OCI-M1 (cell line): Measurements from ENCODE around the gene SPATA31A3.
"Not testable (repeated sequence)": the region's sequence is repeated elsewhere in the genome, so short reads cannot be mapped to it uniquely, and the experiment has no call there.

Experiments used
- DNase-seq: peaks from one replicate; lab custom pipeline; 2025; lab: John Stamatoyannopoulos, UW

SPATA31A3 gene

GRCh38 chr9:66992450-66992849, at the start of gene SPATA31A3:
SPATA31A3 (minus strand) TSS chr9:66992550; CDS start chr9:66992521, 29 bp downstream.
- not testable (repeated sequence) for DNase-seq

GRCh38 chr9:66952576-66952975, 39.8 kb downstream of the SPATA31A3 start:
- DNase-seq = not testable (repeated sequence)

- not testable (repeated sequence) for DNase-seq
These were observed 49.8 kb downstream of the SPATA31A3 start for GRCh38 chr9:66942400-66943155.

GRCh38 chr9:66939878-66940830, 52.2 kb downstream of the SPATA31A3 start:
- not testable (repeated sequence) for DNase-seq

- DNase-seq = not testable (repeated sequence)
These were observed 54.0 kb downstream of the SPATA31A3 start for GRCh38 chr9:66938322-66938721.

- not testable (repeated sequence) for DNase-seq
These were observed 54.7 kb downstream of the SPATA31A3 start for GRCh38 chr9:66937662-66938061.
